Mucosa of stomach (tissue), 1 donor: ENCODE results near the gene MET.

Experiments used
- H3K27me3 ChIP-seq: one replicate; pipeline ENCODE4 v1.7.0; 2013; ENCODE audit warnings: mild to moderate bottlenecking, low read length; ENCODE audit not compliant: control insufficient read depth, insufficient read depth
- H3K36me3 ChIP-seq: one replicate; pipeline ENCODE4 v1.7.0; 2013; ENCODE audit warnings: low read length; ENCODE audit not compliant: control insufficient read depth, insufficient read depth
- H3K4me1 ChIP-seq: one replicate; pipeline ENCODE4 v1.7.0; 2013; ENCODE audit warnings: mild to moderate bottlenecking, low read length; ENCODE audit not compliant: control insufficient read depth, insufficient read depth
- H3K4me3 ChIP-seq: one replicate; pipeline ENCODE4 v1.7.0; 2013; ENCODE audit warnings: low read length
- H3K9ac ChIP-seq: one replicate; pipeline ENCODE4 v1.7.0; 2013; ENCODE audit warnings: mild to moderate bottlenecking, low read length, moderate library complexity
- H3K9me3 ChIP-seq: one replicate; pipeline ENCODE4 v1.7.0; 2013; ENCODE audit warnings: mild to moderate bottlenecking, low read length, moderate library complexity; ENCODE audit not compliant: control insufficient read depth
- donor health status: Pancreatic carcinoma.

The MET gene

DNA sequence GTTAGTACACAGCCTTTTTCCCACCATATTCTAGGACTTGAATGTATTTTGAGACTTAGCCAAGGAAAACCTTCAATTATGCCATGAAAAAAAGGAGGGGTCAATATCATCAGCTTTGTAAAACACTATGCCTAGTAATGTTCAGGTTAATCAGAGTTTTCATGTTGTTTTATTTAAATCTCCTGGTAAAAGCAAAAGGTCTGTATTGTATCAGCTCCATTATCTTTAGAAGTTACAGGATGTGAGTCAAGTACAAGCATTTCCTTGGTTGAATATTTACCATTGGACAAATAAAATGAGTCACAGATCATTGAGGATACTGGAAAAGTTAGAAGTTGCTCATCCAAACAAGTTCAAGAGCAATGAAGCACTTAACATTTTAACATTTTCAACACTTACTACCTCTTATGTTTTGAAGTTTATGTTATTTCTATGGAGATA is 100.4 kb downstream of the MET start:
- H3K4me1 ChIP-seq = peaks cover 29% of the 10 kb centered on the region
- no peaks in the 10 kb centered on the region for H3K36me3 ChIP-seq
- H3K27me3 ChIP-seq = no peaks in the 10 kb centered on the region
- no peak overlapping the region for H3K4me3 ChIP-seq
- no peak overlapping the region for H3K9ac ChIP-seq
- no peaks in the 10 kb centered on the region for H3K9me3 ChIP-seq

DNA sequence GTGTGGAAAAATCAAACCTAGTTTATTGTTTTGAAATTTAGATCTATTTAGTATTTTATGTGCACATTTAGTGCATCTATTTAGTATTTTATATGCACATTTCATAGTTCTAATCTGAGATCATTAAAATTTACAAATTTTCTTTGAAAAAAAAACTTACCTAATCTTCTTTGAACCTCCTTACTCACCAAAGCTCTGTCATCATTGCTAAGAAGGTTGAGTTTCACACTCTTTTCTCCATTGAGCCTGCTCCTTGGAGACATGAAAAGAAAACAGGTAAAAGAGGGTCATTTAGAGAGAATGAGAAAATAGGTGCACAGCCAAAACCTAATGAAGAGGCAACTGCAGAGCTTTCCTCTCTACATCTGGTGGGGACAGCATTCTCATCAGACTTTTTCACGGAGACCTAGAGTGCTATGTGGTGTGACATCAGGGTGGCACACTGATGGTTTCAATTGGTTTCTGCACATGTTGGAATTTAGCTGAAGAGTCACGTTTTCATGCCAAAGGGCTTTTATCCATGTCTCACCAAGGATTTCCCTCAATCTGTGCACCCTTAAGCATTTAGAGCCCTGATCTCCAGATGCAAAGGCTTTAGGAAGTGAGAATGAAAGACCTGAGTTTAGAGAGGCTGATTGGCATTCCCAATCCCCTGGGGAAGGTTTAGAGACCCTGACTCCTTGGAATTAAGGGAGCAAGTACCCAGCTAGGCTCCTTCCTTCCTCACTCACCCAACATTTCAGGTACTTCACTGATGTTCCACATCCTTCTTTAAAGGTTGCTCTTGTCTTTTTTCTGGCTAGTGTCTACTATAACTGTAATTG is 101.1 kb downstream of the MET start:
- Histone ChIP-seq H3K9ac (no peak overlapping the region), H3K27me3 (no peaks in the 10 kb centered on the region), H3K36me3 (no peaks in the 10 kb centered on the region), H3K9me3 (no peaks in the 10 kb centered on the region), H3K4me3 (no peak overlapping the region), H3K4me1 (peaks cover 36% of the 10 kb centered on the region)

DNA sequence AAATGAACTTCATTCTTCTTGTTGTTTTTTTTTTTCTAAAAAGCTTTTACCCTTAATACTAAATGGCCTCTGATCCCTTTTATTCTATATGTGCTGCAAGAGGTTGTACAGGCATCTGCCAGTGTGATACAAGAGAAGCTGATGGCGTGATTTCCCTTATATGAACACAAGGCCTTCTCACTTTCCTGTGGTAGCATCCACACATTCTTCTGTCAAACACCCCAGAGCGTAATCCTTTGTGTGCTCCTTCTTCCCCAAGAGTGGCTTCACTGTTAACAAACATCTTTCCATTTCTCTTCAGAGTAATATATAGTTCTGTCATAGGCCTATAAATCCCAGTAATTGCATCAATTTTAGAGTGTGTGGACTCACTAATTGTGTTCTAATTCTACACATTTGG is 104.0 kb downstream of the MET start:
- no peaks in the 10 kb centered on the region for H3K36me3 ChIP-seq
- H3K4me1 ChIP-seq = peaks cover 64% of the 10 kb centered on the region
- H3K4me3 ChIP-seq = no peak overlapping the region
- H3K9me3 ChIP-seq = no peaks in the 10 kb centered on the region
- no peak overlapping the region for H3K9ac ChIP-seq
- no peaks in the 10 kb centered on the region for H3K27me3 ChIP-seq

DNA sequence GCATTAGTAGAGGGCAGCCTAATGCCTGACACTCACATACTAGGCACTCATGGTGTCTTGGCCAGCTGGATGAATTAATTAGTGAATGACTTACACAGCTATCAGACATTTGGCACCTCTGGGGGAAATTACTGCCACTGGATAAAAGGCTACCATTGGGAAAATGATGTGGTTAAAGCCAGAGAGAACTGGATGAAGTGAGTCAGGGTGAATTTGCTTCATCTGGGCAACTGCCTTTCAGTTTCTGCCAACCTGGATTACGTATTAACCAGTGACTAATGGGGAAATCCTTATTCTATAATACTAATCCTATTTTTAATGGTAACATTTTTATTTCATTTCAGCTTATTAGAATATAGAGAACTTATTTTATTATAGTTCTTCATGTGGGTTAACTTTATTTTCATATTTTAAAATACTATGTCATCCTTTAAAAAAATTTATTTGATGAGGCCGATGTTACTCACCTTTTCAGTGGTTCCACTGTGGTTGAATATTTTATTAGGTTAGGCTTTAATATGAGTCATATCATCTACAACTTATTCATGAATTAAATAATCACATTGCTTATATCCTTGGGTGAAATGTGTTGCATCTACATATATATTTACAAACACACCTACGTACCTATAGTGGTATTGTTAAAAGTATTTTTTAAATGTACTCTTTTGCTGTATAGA is 104.8 kb downstream of the MET start:
- Histone ChIP-seq H3K27me3 (no peaks in the 10 kb centered on the region), H3K9me3 (no peaks in the 10 kb centered on the region), H3K36me3 (no peaks in the 10 kb centered on the region), H3K4me3 (no peak overlapping the region), H3K9ac (no peak overlapping the region), H3K4me1 (peaks cover 70% of the 10 kb centered on the region)

GRCh38 chr7:116777651-116778281 is 105.8 kb downstream of the MET start:
- Histone ChIP-seq H3K4me1 (peaks cover 64% of the 10 kb centered on the region), H3K9me3 (no peaks in the 10 kb centered on the region), H3K4me3 (no peak overlapping the region), H3K36me3 (no peaks in the 10 kb centered on the region), H3K9ac (no peak overlapping the region), H3K27me3 (no peaks in the 10 kb centered on the region)

- H3K4me1 ChIP-seq = peaks cover 55% of the 10 kb centered on the region
- H3K4me3 ChIP-seq = no peak overlapping the region
- H3K9ac ChIP-seq = no peak overlapping the region
Measured at GRCh38 chr7:116779216-116779615, 107.2 kb downstream of the MET start.

GRCh38 chr7:116779931-116780330 is 107.9 kb downstream of the MET start:
- H3K4me1 ChIP-seq = peaks cover 55% of the 10 kb centered on the region
- no peak overlapping the region for H3K4me3 ChIP-seq
- H3K9ac ChIP-seq = no peak overlapping the region
- H3K27me3 ChIP-seq = no peaks in the 10 kb centered on the region
- no peaks in the 10 kb centered on the region for H3K36me3 ChIP-seq
- H3K9me3 ChIP-seq = no peaks in the 10 kb centered on the region

More at GRCh38 chr7:116779216-116779615, 107.2 kb downstream of the MET start:
- no peaks in the 10 kb centered on the region for H3K27me3 ChIP-seq
- no peaks in the 10 kb centered on the region for H3K9me3 ChIP-seq
- no peaks in the 10 kb centered on the region for H3K36me3 ChIP-seq

GRCh38 chr7:116780521-116780920 is 108.5 kb downstream of the MET start:
- no peaks in the 10 kb centered on the region for H3K27me3 ChIP-seq
- H3K9ac ChIP-seq = no peak overlapping the region
- H3K9me3 ChIP-seq = no peaks in the 10 kb centered on the region
- H3K4me3 ChIP-seq = no peak overlapping the region
- peaks cover 55% of the 10 kb centered on the region for H3K4me1 ChIP-seq
- no peaks in the 10 kb centered on the region for H3K36me3 ChIP-seq

DNA sequence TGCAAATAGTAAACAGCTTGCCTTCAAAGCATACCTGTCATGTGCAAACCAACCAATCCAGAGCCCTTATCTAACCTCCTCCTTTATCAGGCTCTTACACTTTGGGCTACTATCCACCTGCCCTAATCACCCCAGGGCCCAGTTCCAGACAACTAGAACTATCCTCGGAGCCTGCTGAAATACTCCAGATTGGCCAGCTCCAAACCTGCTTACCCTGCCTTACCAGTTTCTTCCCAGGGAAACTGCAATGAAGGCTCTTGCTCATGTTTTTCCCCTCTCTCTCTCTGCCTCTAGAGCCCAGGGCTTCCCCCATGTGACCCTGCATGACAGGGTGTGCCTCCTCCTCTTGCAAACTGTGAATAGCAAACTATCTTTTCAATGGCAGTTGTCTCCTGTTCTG is 109.0 kb downstream of the MET start:
- Histone ChIP-seq H3K27me3 (no peaks in the 10 kb centered on the region), H3K9ac (no peak overlapping the region), H3K36me3 (no peaks in the 10 kb centered on the region), H3K9me3 (no peaks in the 10 kb centered on the region), H3K4me3 (no peak overlapping the region), H3K4me1 (peaks cover 53% of the 10 kb centered on the region)

GRCh38 chr7:116781584-116781983 is 109.6 kb downstream of the MET start:
- H3K36me3 ChIP-seq = no peaks in the 10 kb centered on the region
- no peaks in the 10 kb centered on the region for H3K9me3 ChIP-seq
- no peaks in the 10 kb centered on the region for H3K27me3 ChIP-seq
- H3K4me1 ChIP-seq = peaks cover 47% of the 10 kb centered on the region
- no peak overlapping the region for H3K4me3 ChIP-seq
- no peak overlapping the region for H3K9ac ChIP-seq

- Histone ChIP-seq H3K4me1 (peaks cover 43% of the 10 kb centered on the region), H3K27me3 (no peaks in the 10 kb centered on the region), H3K4me3 (no peak overlapping the region), H3K9me3 (no peaks in the 10 kb centered on the region), H3K36me3 (no peaks in the 10 kb centered on the region), H3K9ac (no peak overlapping the region)
Measured at GRCh38 chr7:116782177-116782711, 110.2 kb downstream of the MET start.
